Calu3 (cell line): Measurements from ENCODE around the gene CLIP1. TPM values are rescaled to one million over a fixed set of nuclear protein-coding genes. Genes with fewer than 3 reads are reported as not detected.
"Not testable (repeated sequence)": the region's sequence is repeated elsewhere in the genome, so short reads cannot be mapped to it uniquely, and the experiment has no call there.

Source experiments
- BruUV-seq: library from RNA; stranded (reverse); fragments of 400-500 nt; replicated peaks from 2 replicates; lab custom pipeline; 2021; lab: Mats Ljungman, UMichigan
- CTCF ChIA-PET: fragments of 300-600 bp; sonication (Branson Sonifier 250); formaldehyde crosslinking; loops from one replicate; lab custom pipeline; 2022; ENCODE audit warnings: antibody characterized with exemption; lab: Charles Lee
- DNase-seq: peaks from one replicate; pipeline ENCODE4 v3.0.0; 2022
- H3K27ac Mint-ChIP-seq: one replicate; pipeline ENCODE4 v1.8.0; 2022; ENCODE audit warnings: mixed read lengths; ENCODE audit not compliant: unreplicated experiment
- H3K27me3 Mint-ChIP-seq: one replicate; pipeline ENCODE4 v1.8.0; 2022; ENCODE audit warnings: mixed read lengths; ENCODE audit not compliant: unreplicated experiment
- H3K36me3 Mint-ChIP-seq: one replicate; pipeline ENCODE4 v1.8.0; 2022; ENCODE audit warnings: mild to moderate bottlenecking, moderate library complexity, mixed read lengths; ENCODE audit not compliant: insufficient read depth, unreplicated experiment
- H3K4me1 Mint-ChIP-seq: one replicate; pipeline ENCODE4 v1.8.0; 2022; ENCODE audit warnings: mild to moderate bottlenecking, low read depth, mixed read lengths; ENCODE audit not compliant: unreplicated experiment
- H3K4me3 Mint-ChIP-seq: one replicate; pipeline ENCODE4 v1.8.0; 2022; ENCODE audit warnings: mild to moderate bottlenecking, low read depth, moderate library complexity, mixed read lengths; ENCODE audit not compliant: unreplicated experiment
- H3K9me3 Mint-ChIP-seq: one replicate; pipeline ENCODE4 v1.8.0; 2022; ENCODE audit warnings: low read depth, mixed read lengths; ENCODE audit not compliant: unreplicated experiment
- intact Hi-C: fragments of 100-400 bp; cut with micrococcal nuclease; formaldehyde crosslinking; loops from one replicate; pipeline ENCODE4 v1.10.0; 2022; ENCODE audit not compliant: unreplicated experiment
- total RNA-seq: library from RNA; stranded (reverse); gene quantifications from 2 replicates; pipeline ENCODE4 v1.2.3, GENCODE V29; 2022
- TF ChIP-seq, protein P1 (sequence below): fragments of 200-600 bp; IDR thresholded peaks from one replicate; pipeline ENCODE4 v1.8.0; 2022; ENCODE audit warnings: antibody characterized with exemption; ENCODE audit not compliant: unreplicated experiment

Gene CLIP1
- total RNA-seq, 1 experiment from 2014 or later = 95.3 TPM

- TF ChIP-seq, protein P1, sequence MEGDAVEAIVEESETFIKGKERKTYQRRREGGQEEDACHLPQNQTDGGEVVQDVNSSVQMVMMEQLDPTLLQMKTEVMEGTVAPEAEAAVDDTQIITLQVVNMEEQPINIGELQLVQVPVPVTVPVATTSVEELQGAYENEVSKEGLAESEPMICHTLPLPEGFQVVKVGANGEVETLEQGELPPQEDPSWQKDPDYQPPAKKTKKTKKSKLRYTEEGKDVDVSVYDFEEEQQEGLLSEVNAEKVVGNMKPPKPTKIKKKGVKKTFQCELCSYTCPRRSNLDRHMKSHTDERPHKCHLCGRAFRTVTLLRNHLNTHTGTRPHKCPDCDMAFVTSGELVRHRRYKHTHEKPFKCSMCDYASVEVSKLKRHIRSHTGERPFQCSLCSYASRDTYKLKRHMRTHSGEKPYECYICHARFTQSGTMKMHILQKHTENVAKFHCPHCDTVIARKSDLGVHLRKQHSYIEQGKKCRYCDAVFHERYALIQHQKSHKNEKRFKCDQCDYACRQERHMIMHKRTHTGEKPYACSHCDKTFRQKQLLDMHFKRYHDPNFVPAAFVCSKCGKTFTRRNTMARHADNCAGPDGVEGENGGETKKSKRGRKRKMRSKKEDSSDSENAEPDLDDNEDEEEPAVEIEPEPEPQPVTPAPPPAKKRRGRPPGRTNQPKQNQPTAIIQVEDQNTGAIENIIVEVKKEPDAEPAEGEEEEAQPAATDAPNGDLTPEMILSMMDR = no peak
- H3K4me3 Mint-ChIP-seq = no peak overlapping the region
- peaks cover 59% of the 10 kb centered on the region for H3K4me1 Mint-ChIP-seq
- BruUV-seq = no TSS peak
- H3K9me3 Mint-ChIP-seq = no peaks in the 10 kb centered on the region
- CTCF ChIA-PET = interaction anchor here (1.1 to 1.3 kb wide), 2 partner anchors 12 to 15 kb away, joined by 3 read pairs; no protein-coding TSS in a partner anchor
- H3K27me3 Mint-ChIP-seq = no peaks in the 10 kb centered on the region
- H3K27ac Mint-ChIP-seq = no peak overlapping the region
- H3K36me3 Mint-ChIP-seq = peaks cover 59% of the 10 kb centered on the region
- intact Hi-C loops = no loop called here
- DNase-seq = no peak
Measured at GRCh38 chr12:122403115-122403770, 19.2 kb downstream of the CLIP1 start.

DNA sequence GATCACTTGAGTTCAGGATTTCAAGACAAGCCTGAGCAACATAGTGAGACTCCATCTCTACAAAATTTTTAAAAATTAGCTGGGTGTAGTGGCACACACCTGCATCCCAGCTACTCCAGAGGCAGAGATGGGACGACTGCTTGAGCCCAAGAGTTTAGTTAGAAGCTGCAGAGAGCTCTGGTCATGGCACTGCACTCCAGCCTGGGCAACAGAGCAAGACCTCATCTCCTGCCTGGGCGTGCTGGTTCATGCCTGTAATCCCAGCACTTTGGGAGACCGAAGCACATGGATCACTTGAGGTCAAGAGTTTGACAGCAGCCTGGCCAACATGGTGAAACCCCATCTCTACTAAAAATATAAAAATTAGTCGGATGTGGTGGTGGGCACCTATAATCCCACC lies 20.2 kb downstream of the CLIP1 start:
- CTCF ChIA-PET = interaction anchor here (0.6 kb wide), 1 partner anchor 113 kb away, joined by 5 read pairs; no protein-coding TSS in a partner anchor
- DNase-seq = no peak
- BruUV-seq = no TSS peak
- H3K27ac Mint-ChIP-seq = no peak overlapping the region
- no peaks in the 10 kb centered on the region for H3K9me3 Mint-ChIP-seq
- intact Hi-C loops = no loop called here
- no peak overlapping the region for H3K4me3 Mint-ChIP-seq
- peaks cover 56% of the 10 kb centered on the region for H3K4me1 Mint-ChIP-seq
- H3K27me3 Mint-ChIP-seq = no peaks in the 10 kb centered on the region
- TF ChIP-seq, protein P1 = no peak
- peaks cover 54% of the 10 kb centered on the region for H3K36me3 Mint-ChIP-seq

DNA sequence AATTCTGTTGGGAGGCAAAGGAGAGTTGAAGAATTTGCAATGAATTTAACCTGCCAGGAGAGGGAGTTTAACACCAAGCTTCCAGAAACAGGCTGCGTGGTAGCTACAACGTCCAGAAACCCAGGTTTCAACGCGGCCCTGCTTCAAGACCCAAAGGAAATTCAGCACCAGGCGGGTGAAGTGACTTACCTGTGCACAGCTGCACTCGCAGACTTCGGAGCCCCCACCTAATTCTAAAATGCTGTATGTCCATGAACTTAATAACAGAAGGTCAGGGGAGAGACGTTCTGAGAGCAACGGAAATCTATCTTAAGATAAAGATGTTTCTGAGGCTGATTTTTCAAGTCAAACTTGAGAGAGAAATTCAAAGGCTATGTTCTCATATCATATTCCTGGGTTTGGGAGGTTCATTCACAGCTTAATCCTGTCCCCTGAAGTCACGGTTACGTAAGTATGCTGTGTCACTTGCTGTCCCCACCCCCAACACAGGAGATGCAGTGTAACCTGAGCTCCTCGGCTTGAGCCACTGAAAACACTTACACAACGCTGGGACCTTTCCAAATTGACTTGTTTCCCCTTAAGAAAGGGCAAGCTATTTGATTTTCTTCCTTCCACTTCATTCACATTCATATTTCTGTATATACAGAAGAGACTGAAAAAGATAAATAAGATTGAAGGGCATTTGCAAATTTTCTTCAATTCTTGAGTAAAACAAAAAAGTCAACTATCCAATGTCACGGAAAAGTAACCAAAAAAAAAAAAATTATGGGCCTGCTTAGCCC lies 22.7 kb downstream of the CLIP1 start:
- peaks cover 60% of the 10 kb centered on the region for H3K36me3 Mint-ChIP-seq
- H3K27me3 Mint-ChIP-seq = no peaks in the 10 kb centered on the region
- peaks cover 35% of the 10 kb centered on the region for H3K4me1 Mint-ChIP-seq
- H3K9me3 Mint-ChIP-seq = no peaks in the 10 kb centered on the region
- BruUV-seq = TSS peak; percentile 95
- peak overlapping the region; percentile 94 for H3K27ac Mint-ChIP-seq
- TF ChIP-seq, protein P1 = peak; percentile 70
- intact Hi-C loops = loop anchor here (1.0 kb wide), 2 partner anchors 22 to 72 kb away; no protein-coding TSS in a partner anchor
- H3K4me3 Mint-ChIP-seq = peak overlapping the region; percentile 63
- peak; percentile 86 for DNase-seq
- CTCF ChIA-PET = interaction anchor here (0.6 to 2.9 kb wide), 19 partner anchors 15 to 736 kb away, joined by 3 to 108 read pairs (median 5); partner anchors contain the start of genes CLIP1, KNTC1, RSRC2 and ZCCHC8

- intact Hi-C loops = loop anchor here (1.0 kb wide), 1 partner anchor 72 kb away; no protein-coding TSS in a partner anchor
- peaks cover 60% of the 10 kb centered on the region for H3K36me3 Mint-ChIP-seq
- H3K27ac Mint-ChIP-seq = peak overlapping the region; percentile 94
- peaks cover 32% of the 10 kb centered on the region for H3K4me1 Mint-ChIP-seq
- no peaks in the 10 kb centered on the region for H3K9me3 Mint-ChIP-seq
- CTCF ChIA-PET = interaction anchor here (0.6 to 2.9 kb wide), 11 partner anchors 21 to 679 kb away, joined by 4 to 108 read pairs (median 7); partner anchors contain the start of genes CLIP1, KNTC1, RSRC2 and ZCCHC8
- H3K4me3 Mint-ChIP-seq = peak overlapping the region; percentile 63
- no peaks in the 10 kb centered on the region for H3K27me3 Mint-ChIP-seq
- BruUV-seq = no TSS peak
- TF ChIP-seq, protein P1 = no peak
- DNase-seq = no peak
Measured at GRCh38 chr12:122399254-122399591, 23.2 kb downstream of the CLIP1 start.

GRCh38 chr12:122397981-122398380 lies 24.5 kb downstream of the CLIP1 start:
- H3K4me3 Mint-ChIP-seq, H3K27me3 Mint-ChIP-seq, BruUV-seq, H3K27ac Mint-ChIP-seq, DNase-seq, H3K9me3 Mint-ChIP-seq, intact Hi-C loops: not testable (repeated sequence)
- Mint-ChIP-seq H3K36me3 (peaks cover 52% of the 10 kb centered on the region), H3K4me1 (peaks cover 20% of the 10 kb centered on the region)
- CTCF ChIA-PET = interaction anchor here (0.7 to 1.2 kb wide), 2 partner anchors 73 to 102 kb away, joined by 3 to 6 read pairs; no protein-coding TSS in a partner anchor
